ENCODE data around the gene PDZD2. TPM values are rescaled to one million over a fixed set of nuclear protein-coding genes. Genes with fewer than 3 reads are reported as not detected.
"Not testable (repeated sequence)": the region's sequence is repeated elsewhere in the genome, so short reads cannot be mapped to it uniquely, and the experiment has no call there.

Gene PDZD2
- 10 to 100 TPM; 10.3 to 59.5 TPM for total RNA-seq

DNA sequence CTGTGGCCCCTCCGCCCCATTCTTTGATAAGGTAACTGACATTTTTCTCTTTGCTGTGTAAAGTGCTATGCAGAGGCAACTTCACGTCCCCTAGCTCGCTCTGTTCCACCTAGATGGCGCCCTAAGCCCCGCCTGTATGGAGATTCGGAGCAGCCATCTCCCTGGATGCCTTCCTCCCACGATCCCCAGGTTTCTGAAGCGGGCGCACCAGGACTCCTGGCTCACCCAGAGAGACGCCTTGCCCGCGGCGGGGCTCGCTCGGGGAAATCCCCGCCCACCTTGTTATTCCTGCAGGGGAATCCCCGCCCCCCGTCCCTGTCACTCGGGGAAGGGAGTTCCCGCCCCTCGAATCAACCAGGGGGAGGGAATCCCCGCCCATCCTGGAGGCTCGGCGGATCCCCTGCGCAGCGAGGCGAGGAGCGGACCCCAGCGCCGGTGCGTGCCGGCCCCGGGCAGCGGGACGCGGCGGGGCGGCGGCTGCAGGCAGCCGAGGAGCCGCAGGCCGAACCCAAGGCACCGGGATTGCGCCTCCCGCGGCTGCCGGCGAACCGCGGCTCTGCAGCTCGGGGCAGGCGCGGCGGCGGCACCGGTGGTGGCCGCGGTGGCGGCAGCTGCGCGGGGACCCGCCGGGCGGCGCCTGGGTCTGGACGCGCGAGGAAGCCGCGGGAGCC, at the start of gene PDZD2:
Gene PDZD2, plus strand, starts transcription at position 384 of the 671 bp plus-strand sequence.
- no peaks in the 10 kb centered on the region for H3K4me1 ChIP-seq (replicated peaks)
- intact Hi-C loops (cut with DNase I) = no loop called here
- peak within 1 kb of the TSS; percentile 35 to 49 for H3K27ac ChIP-seq
- DNase-seq (ENCODE audit: low spot score) = peak; percentile 62
- TF ChIP-seq CTCF (IDR thresholded peaks at IDR 0.05) (peak; percentile 8 to 50 (median 14)), POLR2A (IDR thresholded peaks at IDR 0.05) (no peak), POLR2AphosphoS5 (IDR thresholded peaks at IDR 0.05) (peak; percentile 15)
- peak within 1 kb of the TSS; percentile 51 to 54 for H3K4me3 ChIP-seq
- no peaks in the 10 kb centered on the region for H3K27me3 ChIP-seq (replicated peaks; ENCODE audit: insufficient read depth)
- H3K36me3 ChIP-seq = no peaks in the 10 kb centered on the region
- 1% methylated on average over 19 of the region's 70 CpGs for WGBS
- H3K9me3 ChIP-seq = no peaks in the 10 kb centered on the region

- TF ChIP-seq POLR2AphosphoS5 (IDR thresholded peaks at IDR 0.05) (no peak), POLR2A (IDR thresholded peaks at IDR 0.05) (no peak), CTCF (IDR thresholded peaks at IDR 0.05) (no peak)
- Histone ChIP-seq H3K27ac (no peak overlapping the region), H3K36me3 (no peaks in the 10 kb centered on the region), H3K27me3 (replicated peaks; ENCODE audit: insufficient read depth) (peaks cover 2% of the 10 kb centered on the region), H3K4me3 (no peak overlapping the region), H3K4me1 (replicated peaks) (no peaks in the 10 kb centered on the region), H3K9me3 (no peaks in the 10 kb centered on the region)
- WGBS = 69% methylated on average over 3 of the region's 3 CpGs
- intact Hi-C loops (cut with DNase I) = no loop called here
- DNase-seq (ENCODE audit: low spot score) = no peak
Observed at GRCh38 chr5:31593665-31594064, 45.3 kb upstream of the PDZD2 start.

GRCh38 chr5:31596354-31596753, 42.6 kb upstream of the PDZD2 start:
- no peak for TF ChIP-seq POLR2A (IDR thresholded peaks at IDR 0.05)
- TF ChIP-seq CTCF (IDR thresholded peaks at IDR 0.05) = no peak
- no peak for TF ChIP-seq POLR2AphosphoS5 (IDR thresholded peaks at IDR 0.05)
- intact Hi-C loops (cut with DNase I) = no loop called here
- Histone ChIP-seq H3K27ac (no peak overlapping the region), H3K4me3 (no peak overlapping the region), H3K9me3 (no peaks in the 10 kb centered on the region), H3K4me1 (replicated peaks) (no peaks in the 10 kb centered on the region), H3K36me3 (no peaks in the 10 kb centered on the region), H3K27me3 (replicated peaks; ENCODE audit: insufficient read depth) (peaks cover 2% of the 10 kb centered on the region)
- WGBS = 62% methylated on average over 1 of the region's 1 CpG
- DNase-seq (ENCODE audit: low spot score) = no peak

GRCh38 chr5:31598640-31599611, 40.0 kb upstream of the PDZD2 start:
- intact Hi-C loops (cut with DNase I) = no loop called here
- no peak for TF ChIP-seq POLR2AphosphoS5 (IDR thresholded peaks at IDR 0.05)
- no peak for TF ChIP-seq POLR2A (IDR thresholded peaks at IDR 0.05)
- TF ChIP-seq CTCF (IDR thresholded peaks at IDR 0.05) = no peak
- 83% methylated on average over 5 of the region's 5 CpGs for WGBS

DNA sequence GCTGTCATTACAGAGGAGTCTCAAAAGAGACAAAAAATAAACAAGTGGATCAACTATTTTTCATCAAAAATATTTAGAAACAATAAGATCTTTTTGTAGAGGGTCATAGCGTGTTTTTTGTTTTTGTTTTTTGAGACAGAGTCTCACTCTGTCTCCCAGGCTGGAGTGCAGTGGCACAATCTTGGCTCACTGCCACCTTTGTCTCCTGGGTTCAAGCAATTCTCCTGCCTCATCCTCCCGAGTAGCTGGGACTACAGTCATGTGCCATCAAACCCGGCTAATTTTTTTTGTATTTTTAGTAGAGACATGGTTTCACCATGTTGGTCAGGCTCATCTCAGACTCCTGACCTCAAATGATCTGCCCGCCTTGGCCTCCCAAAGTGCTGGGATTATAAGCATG, 36.6 kb upstream of the PDZD2 start:
- WGBS = 88% methylated on average over 4 of the region's 4 CpGs
- DNase-seq (ENCODE audit: low spot score); H3K9me3 ChIP-seq; intact Hi-C loops (cut with DNase I); H3K4me3 ChIP-seq; H3K27ac ChIP-seq; H3K4me1 ChIP-seq (replicated peaks); H3K27me3 ChIP-seq (replicated peaks; ENCODE audit: insufficient read depth); H3K36me3 ChIP-seq: not testable (repeated sequence)

More at GRCh38 chr5:31598640-31599611, 40.0 kb upstream of the PDZD2 start:
- DNase-seq (ENCODE audit: low spot score) = no peak
- H3K27ac ChIP-seq = no peak overlapping the region
- H3K9me3 ChIP-seq = no peaks in the 10 kb centered on the region
- no peak overlapping the region for H3K4me3 ChIP-seq
- no peaks in the 10 kb centered on the region for H3K36me3 ChIP-seq
- peaks cover 2% of the 10 kb centered on the region for H3K27me3 ChIP-seq (replicated peaks; ENCODE audit: insufficient read depth)
- no peaks in the 10 kb centered on the region for H3K4me1 ChIP-seq (replicated peaks)

Measured in prostate gland (tissue), 2 donors.